Sigmoid colon (tissue), 7 donors: ENCODE measurements around the gene SLC25A25. TPM values are rescaled to one million over a fixed set of nuclear protein-coding genes. Genes with fewer than 3 reads are reported as not detected.

Source experiments
- DNase-seq: peaks from one replicate; pipeline ENCODE4 v3.0.0-alpha.2; 2019
- H3K27ac ChIP-seq, 4 donors: fragments of 200-600 bp; sonication (generic); one replicate each; pipeline ENCODE4 v1.5.1; 2016 to 2019; ENCODE audit warnings: mild to moderate bottlenecking in 1 of 4
- H3K27me3 ChIP-seq, 3 donors: fragments of 200-600 bp; sonication (generic); one replicate each; pipeline ENCODE4 v1.5.1; 2019; ENCODE audit warnings: mild to moderate bottlenecking in 1 of 3
- H3K36me3 ChIP-seq, 4 donors: fragments of 200-600 bp; sonication (generic); one replicate each; pipeline ENCODE4 v1.5.1; 2016 to 2019
- H3K4me1 ChIP-seq, 4 donors: fragments of 200-600 bp; sonication (generic); one replicate each; pipeline ENCODE4 v1.5.1; 2017 to 2019
- H3K4me3 ChIP-seq, 4 donors: fragments of 200-600 bp; sonication (generic); one replicate each; pipeline ENCODE4 v1.5.1; 2017 to 2019; ENCODE audit warnings: mild to moderate bottlenecking in 2 of 4, moderate library complexity in 1 of 4
- H3K9me3 ChIP-seq, 4 donors: fragments of 200-600 bp in 3 of 4; sonication (generic) in 3 of 4; one replicate each; pipeline versions ENCODE4 v1.5.1 to v1.6.1; 2013 to 2019
- EP300 ChIP-seq, 4 donors: sonication (generic); formaldehyde crosslinking; IDR thresholded peaks; one replicate each; pipeline ENCODE4 v1.6.1; 2017; ENCODE audit warnings: antibody characterized with exemption in 4 of 4
- POLR2A ChIP-seq, 2 donors: fragments of 450-650 bp; IDR thresholded peaks; one replicate each; pipeline ENCODE4 v1.6.1; 2016; ENCODE audit warnings: antibody characterized with exemption in 2 of 2, mild to moderate bottlenecking in 2 of 2, moderate library complexity in 2 of 2
- POLR2AphosphoS5 ChIP-seq, 4 donors: sonication (generic); formaldehyde crosslinking; IDR thresholded peaks; one replicate each; pipeline ENCODE4 v1.6.1; 2017; ENCODE audit warnings: antibody characterized with exemption in 4 of 4
- WGBS, 2 donors: extraction: QIAGEN DNeasy Blood & Tissue Kit; methylation state at CpG; one replicate each; pipeline ENCODE4 v1.1.7; 2013; 5-methylcytosine and 5-hydroxymethylcytosine counted together
- intact Hi-C: fragments of 100-400 bp; cut with DNase I; formaldehyde crosslinking; loops from one replicate; pipeline ENCODE4 v1.15.1; 2023
- polyA plus RNA-seq, 3 donors: library from polyadenylated mRNA; stranded (reverse); fragments of 200-250 nt; gene quantifications; one replicate each; pipeline ENCODE4 v1.2.3, GENCODE V29; 2013
- total RNA-seq, 4 donors: library from RNA; depleted of rRNA; stranded (reverse); fragments of >200 nt; gene quantifications; one replicate each; pipeline ENCODE4 v1.1.0, GENCODE V29; 2016
- TF ChIP-seq, protein P1 (sequence below), 4 experiments: fragments of 450-650 bp in 3 of 4; fragments of 200-600 bp in 1 of 4; IDR thresholded peaks; one replicate each; pipeline ENCODE4 v1.5.1; 2016 to 2019; ENCODE audit warnings: antibody characterized with exemption in 4 of 4, mild to moderate bottlenecking in 3 of 4, moderate library complexity in 2 of 4
- donor health status: healthy with polysubstance abuse.
- donor health status: Bipolar disorder and iron deficiency.
- donor health status: healthy.

The SLC25A25 gene
- total and polyA plus RNA-seq, 7 donors: 10.2 to 77.2 (median 16.6) TPM

DNA sequence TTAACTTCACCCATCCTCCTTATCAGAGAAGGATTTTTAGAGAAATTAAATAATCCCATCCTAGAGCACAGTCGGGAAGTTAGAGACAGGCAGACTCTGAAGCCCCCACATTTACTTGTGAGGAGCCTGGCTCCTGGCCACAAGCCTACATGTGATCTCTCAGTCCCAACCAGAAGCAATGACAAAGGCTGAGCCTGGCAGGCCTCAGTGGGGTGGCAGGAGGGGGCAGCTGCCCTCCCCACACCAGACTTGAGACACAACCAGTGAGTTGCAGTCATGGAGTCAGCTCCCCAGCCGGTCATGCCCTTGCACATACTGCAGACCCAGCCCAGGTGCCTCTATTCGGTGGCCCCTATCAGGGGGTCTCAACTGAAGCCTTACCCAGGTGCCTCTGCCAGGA is 11.9 kb upstream of the SLC25A25 start:
- Histone ChIP-seq H3K9me3 (no peaks in the 10 kb centered on the region), H3K4me3 (no peak overlapping the region), H3K4me1 (peaks cover 0 to 32% (median 17%) of the 10 kb centered on the region in 4 donors), H3K27me3 (no peaks in the 10 kb centered on the region), H3K27ac (peak overlapping the region; percentile 73 to 80 (median 76)), H3K36me3 (peaks cover 0 to under 1% (median 0%) of the 10 kb centered on the region in 4 donors)
- intact Hi-C loops: no loop called here
- DNase-seq: peak; percentile 84
- 85 to 90% methylated on average over 3 of the region's 3 CpGs for WGBS, 2 donors
- TF ChIP-seq POLR2AphosphoS5 (IDR thresholded peaks at IDR 0.05) (peak in 2 of 4 donors; percentile 22 to 26), EP300 (IDR thresholded peaks at IDR 0.05) (no peak), POLR2A (IDR thresholded peaks at IDR 0.05) (peak in 1 of 2 donors; percentile 13)

DNA sequence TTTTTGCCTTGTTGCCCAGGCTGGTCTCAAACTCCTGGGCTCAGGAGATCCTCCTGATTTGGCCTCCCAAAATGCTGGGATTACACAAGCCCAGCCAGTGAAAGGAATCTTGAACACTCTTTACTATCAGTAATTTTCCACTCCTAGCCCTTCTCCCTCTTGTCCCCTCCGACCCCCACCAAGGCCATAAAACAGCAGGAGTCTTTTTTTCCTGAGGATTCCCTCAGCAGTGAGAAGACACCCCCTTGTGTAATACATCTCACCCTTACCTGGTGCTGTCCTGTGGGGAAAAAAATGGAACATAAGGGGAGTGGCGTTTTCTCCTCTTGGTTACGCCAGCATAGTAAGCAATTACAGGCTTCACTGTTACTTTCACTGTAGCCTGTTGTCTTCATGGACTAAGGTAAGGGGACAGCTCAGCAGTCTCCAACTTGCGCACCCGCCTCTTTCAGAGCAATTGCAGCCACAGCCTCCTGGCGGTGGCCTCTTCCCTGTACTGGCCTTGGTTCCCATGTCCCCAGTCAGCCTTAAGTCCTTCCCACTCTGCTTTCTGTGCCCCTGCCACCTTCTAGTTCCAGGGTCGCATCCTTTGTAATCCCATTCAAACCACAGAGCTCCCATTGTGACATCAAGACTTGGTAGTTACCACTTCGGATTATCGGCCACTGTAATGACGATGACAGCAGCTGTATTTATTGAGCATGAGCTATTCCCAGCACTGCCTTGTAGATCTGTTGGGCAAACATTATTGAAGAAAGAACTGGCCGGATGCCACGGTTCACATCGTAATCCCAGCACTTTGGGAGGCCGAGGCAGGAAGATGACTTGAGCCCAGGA is 10.9 kb upstream of the SLC25A25 start:
- intact Hi-C loops: no loop called here
- H3K27ac ChIP-seq: peak overlapping the region; percentile 73 to 80 (median 76)
- peaks cover 0 to 32% (median 17%) of the 10 kb centered on the region in 4 donors for H3K4me1 ChIP-seq
- TF ChIP-seq POLR2A (IDR thresholded peaks at IDR 0.05) (no peak), EP300 (IDR thresholded peaks at IDR 0.05) (no peak), POLR2AphosphoS5 (IDR thresholded peaks at IDR 0.05) (no peak)
- TF ChIP-seq, protein P1, sequence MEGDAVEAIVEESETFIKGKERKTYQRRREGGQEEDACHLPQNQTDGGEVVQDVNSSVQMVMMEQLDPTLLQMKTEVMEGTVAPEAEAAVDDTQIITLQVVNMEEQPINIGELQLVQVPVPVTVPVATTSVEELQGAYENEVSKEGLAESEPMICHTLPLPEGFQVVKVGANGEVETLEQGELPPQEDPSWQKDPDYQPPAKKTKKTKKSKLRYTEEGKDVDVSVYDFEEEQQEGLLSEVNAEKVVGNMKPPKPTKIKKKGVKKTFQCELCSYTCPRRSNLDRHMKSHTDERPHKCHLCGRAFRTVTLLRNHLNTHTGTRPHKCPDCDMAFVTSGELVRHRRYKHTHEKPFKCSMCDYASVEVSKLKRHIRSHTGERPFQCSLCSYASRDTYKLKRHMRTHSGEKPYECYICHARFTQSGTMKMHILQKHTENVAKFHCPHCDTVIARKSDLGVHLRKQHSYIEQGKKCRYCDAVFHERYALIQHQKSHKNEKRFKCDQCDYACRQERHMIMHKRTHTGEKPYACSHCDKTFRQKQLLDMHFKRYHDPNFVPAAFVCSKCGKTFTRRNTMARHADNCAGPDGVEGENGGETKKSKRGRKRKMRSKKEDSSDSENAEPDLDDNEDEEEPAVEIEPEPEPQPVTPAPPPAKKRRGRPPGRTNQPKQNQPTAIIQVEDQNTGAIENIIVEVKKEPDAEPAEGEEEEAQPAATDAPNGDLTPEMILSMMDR (IDR thresholded peaks at IDR 0.05): no peak
- WGBS, 2 donors: 21 to 66% methylated on average over 14 of the region's 14 CpGs
- H3K4me3 ChIP-seq: no peak overlapping the region
- H3K36me3 ChIP-seq: peaks cover 0 to 8% (median 0%) of the 10 kb centered on the region in 4 donors
- H3K9me3 ChIP-seq: no peaks in the 10 kb centered on the region
- DNase-seq: no peak
- no peaks in the 10 kb centered on the region for H3K27me3 ChIP-seq

DNA sequence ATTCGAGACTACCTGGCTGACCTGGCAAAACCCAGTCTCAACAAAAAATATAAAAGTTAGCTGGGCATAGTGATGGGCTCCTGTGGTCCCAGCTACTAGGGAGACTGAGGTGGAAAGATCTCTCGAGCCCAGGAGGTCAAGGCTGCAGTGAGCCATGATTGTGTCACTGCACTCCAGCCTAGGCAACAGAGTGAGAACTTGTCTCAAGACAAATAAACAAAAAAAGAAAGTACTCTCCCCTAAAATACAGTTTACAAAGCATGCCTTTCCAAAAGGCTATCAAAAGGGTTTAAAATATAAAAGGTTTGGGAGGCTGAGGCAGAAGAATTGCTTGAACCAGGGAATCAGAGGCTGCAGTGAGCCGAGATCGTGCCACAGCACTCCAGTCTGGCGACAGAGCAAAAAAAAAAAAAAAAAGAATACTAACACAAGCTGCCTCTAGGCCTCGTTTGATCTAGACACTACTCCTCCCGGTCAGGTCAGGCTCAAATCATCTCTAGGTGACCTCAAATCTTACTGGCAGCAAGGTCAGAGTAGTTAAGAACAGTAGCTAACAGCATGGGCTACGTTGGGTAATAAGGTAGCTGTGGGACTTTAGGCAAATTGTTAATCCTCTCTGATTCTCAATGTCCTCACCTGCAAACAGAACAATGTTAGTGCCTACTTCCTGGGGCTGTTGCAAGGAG is 10.2 kb upstream of the SLC25A25 start:
- peaks cover 0 to 15% (median 2%) of the 10 kb centered on the region in 4 donors for H3K36me3 ChIP-seq
- H3K27me3 ChIP-seq: no peaks in the 10 kb centered on the region
- no peak overlapping the region for H3K4me3 ChIP-seq
- TF ChIP-seq, protein P1 (IDR thresholded peaks at IDR 0.05): no peak
- TF ChIP-seq POLR2AphosphoS5 (IDR thresholded peaks at IDR 0.05) (no peak), EP300 (IDR thresholded peaks at IDR 0.05) (no peak), POLR2A (IDR thresholded peaks at IDR 0.05) (no peak)
- intact Hi-C loops: no loop called here
- peak overlapping the region in 2 of 4 donors; percentile 78 to 80 for H3K27ac ChIP-seq
- H3K4me1 ChIP-seq: peaks cover 0 to 32% (median 19%) of the 10 kb centered on the region in 4 donors
- DNase-seq: no peak
- WGBS, 2 donors: 42 to 76% methylated on average over 8 of the region's 8 CpGs
- no peaks in the 10 kb centered on the region for H3K9me3 ChIP-seq

DNA sequence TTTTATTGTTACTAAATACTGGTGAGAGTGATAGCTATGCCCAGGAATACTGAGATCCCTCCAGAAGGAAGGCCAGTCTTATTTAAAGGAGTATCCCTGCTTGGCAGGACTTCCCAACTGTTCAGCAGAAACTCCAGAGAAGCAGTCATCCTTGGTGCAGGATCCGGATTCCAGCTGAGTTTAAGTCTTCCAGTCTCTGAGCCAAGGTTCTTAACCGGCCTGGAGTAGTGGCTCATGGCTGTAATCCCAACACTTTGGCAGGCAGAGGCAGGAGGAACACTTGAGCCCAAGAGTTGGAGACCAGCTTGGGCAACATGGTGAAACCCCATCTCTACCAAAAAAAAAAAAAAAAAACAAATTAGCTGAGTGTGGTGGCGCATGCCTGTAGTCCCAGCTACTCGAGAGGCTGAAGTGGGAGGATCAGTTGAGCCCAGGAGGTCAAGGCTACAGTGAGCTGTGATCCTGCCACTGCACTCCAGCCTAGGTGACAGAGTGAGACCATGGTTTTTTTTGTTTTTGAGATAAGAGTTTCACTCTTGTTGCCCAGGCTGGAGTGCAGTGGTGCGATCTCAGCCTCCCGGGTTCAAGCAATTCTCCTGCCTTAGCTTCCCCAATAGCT is 8.6 kb upstream of the SLC25A25 start:
- Histone ChIP-seq H3K36me3 (peaks cover 0 to 24% (median 3%) of the 10 kb centered on the region in 4 donors), H3K9me3 (no peaks in the 10 kb centered on the region), H3K27ac (peak overlapping the region in 2 of 4 donors; percentile 5 to 36), H3K4me3 (no peak overlapping the region), H3K27me3 (no peaks in the 10 kb centered on the region), H3K4me1 (peaks cover 0 to 31% (median 18%) of the 10 kb centered on the region in 4 donors)
- no peak for DNase-seq
- 92% methylated on average over 6 of the region's 6 CpGs for WGBS, 2 donors
- intact Hi-C loops: no loop called here
- TF ChIP-seq, protein P1 (IDR thresholded peaks at IDR 0.05): no peak
